GM19438 (cell line): ENCODE results near the gene ITGA8.

ENCODE experiments used
- ATAC-seq: cut with Tn5 transposase; IDR thresholded peaks from one replicate; pipeline ENCODE4 v1.9.1; 2021; ENCODE audit warnings: low read depth; ENCODE audit not compliant: unreplicated experiment

Gene ITGA8

GRCh38 chr10:15737656-15738055 is 17.9 kb upstream of the ITGA8 start:
- no peak for ATAC-seq

GRCh38 chr10:15735763-15736162 is 16.0 kb upstream of the ITGA8 start:
- ATAC-seq = no peak

GRCh38 chr10:15730341-15730740 is 10.6 kb upstream of the ITGA8 start:
- ATAC-seq = no peak

- no peak for ATAC-seq
Observed at GRCh38 chr10:15729890-15730289, 10.2 kb upstream of the ITGA8 start.

GRCh38 chr10:15726042-15726441 is 6.3 kb upstream of the ITGA8 start:
- ATAC-seq = no peak

GRCh38 chr10:15725603-15726002 is 5.9 kb upstream of the ITGA8 start:
- no peak for ATAC-seq

GRCh38 chr10:15724683-15725082 is 5.0 kb upstream of the ITGA8 start:
- no peak for ATAC-seq

GRCh38 chr10:15723803-15724202 is 4.1 kb upstream of the ITGA8 start:
- ATAC-seq = no peak

- ATAC-seq = no peak
Observed at GRCh38 chr10:15720635-15721287, 1.0 kb upstream of the ITGA8 start.

- no peak for ATAC-seq
Observed at GRCh38 chr10:15719049-15719898, 448 bp downstream of the ITGA8 start.

GRCh38 chr10:15718694-15719048 is 1.1 kb downstream of the ITGA8 start:
- ATAC-seq = no peak

GRCh38 chr10:15715619-15716227 is 4.0 kb downstream of the ITGA8 start:
- no peak for ATAC-seq

GRCh38 chr10:15714847-15715246 is 4.9 kb downstream of the ITGA8 start:
- no peak for ATAC-seq

GRCh38 chr10:15712883-15713282 is 6.8 kb downstream of the ITGA8 start:
- ATAC-seq = no peak

GRCh38 chr10:15710455-15710854 is 9.3 kb downstream of the ITGA8 start:
- ATAC-seq = no peak

- no peak for ATAC-seq
Observed at GRCh38 chr10:15705298-15705697, 14.4 kb downstream of the ITGA8 start.

GRCh38 chr10:15704581-15704968 is 15.1 kb downstream of the ITGA8 start:
- no peak for ATAC-seq

GRCh38 chr10:15703944-15704580 is 15.7 kb downstream of the ITGA8 start:
- ATAC-seq = no peak

GRCh38 chr10:15703151-15703880 is 16.4 kb downstream of the ITGA8 start:
- ATAC-seq = no peak

- no peak for ATAC-seq
Observed at GRCh38 chr10:15700078-15700674, 19.5 kb downstream of the ITGA8 start.
